A549 (cell line): Measurements from ENCODE around the gene ABCB1.
"Not testable (repeated sequence)": the region's sequence is repeated elsewhere in the genome, so short reads cannot be mapped to it uniquely, and the experiment has no call there.

ENCODE experiments used
- CEBPB ChIP-seq, 2 experiments: fragments of >200 bp in 1 of 2; sonication (Bioruptor Twin) in 1 of 2; formaldehyde crosslinking in 1 of 2; IDR thresholded peaks; 2 replicates each; pipeline ENCODE4 v1.6.1; 2012 to 2016
- ESRRA ChIP-seq: fragments of 150-350 bp; IDR thresholded peaks from 2 replicates; pipeline ENCODE4 v1.6.1; 2014; ENCODE audit warnings: mild to moderate bottlenecking, low read length, borderline replicate concordance
- HDAC2 ChIP-seq: fragments of 200-600 bp; sonication (generic); IDR thresholded peaks from 2 replicates; pipeline ENCODE4 v1.6.1; 2016
- JUN ChIP-seq, 2 experiments: fragments of >200 bp; sonication (Bioruptor Twin); formaldehyde crosslinking; IDR thresholded peaks; 2 replicates in 1 of 2; 3 replicates in 1 of 2; pipeline ENCODE4 v1.6.1; 2016 to 2017
- MAX ChIP-seq: IDR thresholded peaks from 2 replicates; pipeline ENCODE4 v1.6.1; 2012
- PHF8 ChIP-seq: fragments of 200-600 bp; sonication (generic); IDR thresholded peaks from 2 replicates; pipeline ENCODE4 v1.6.1; 2016; ENCODE audit warnings: low read depth, mild to moderate bottlenecking, antibody characterized with exemption, moderate library complexity, borderline replicate concordance
- POLR2A ChIP-seq: IDR thresholded peaks from 2 replicates; pipeline ENCODE4 v1.6.1; 2012; ENCODE audit warnings: mild to moderate bottlenecking, low read length
- RAD21 ChIP-seq, 2 experiments: fragments of >200 bp in 1 of 2; sonication (Bioruptor Twin) in 1 of 2; formaldehyde crosslinking in 1 of 2; IDR thresholded peaks in 1 of 2; conservative IDR thresholded peaks in 1 of 2; 2 replicates in 1 of 2; 3 replicates in 1 of 2; pipeline ENCODE4 v1.6.1; 2012 to 2018; ENCODE audit warnings: inconsistent platforms in 1 of 2
- RARB ChIP-seq: fragments of 250-450 bp; sonication (Bioruptor Pico); IDR thresholded peaks from 2 replicates; pipeline ENCODE4 v1.8.0; 2021; ENCODE audit warnings: mild to moderate bottlenecking, moderate library complexity
- SMC3 ChIP-seq: fragments of >200 bp; sonication (Bioruptor Twin); formaldehyde crosslinking; IDR thresholded peaks from 3 replicates; pipeline ENCODE4 v1.6.1; 2018; ENCODE audit warnings: inconsistent platforms
- USF2 ChIP-seq: fragments of 450-650 bp; IDR thresholded peaks from 2 replicates; pipeline ENCODE4 v1.6.1; 2014; ENCODE audit warnings: antibody characterized with exemption
- TF ChIP-seq, protein P1 (sequence below): fragments of 200-600 bp; sonication (generic); IDR thresholded peaks from 2 replicates; pipeline ENCODE4 v1.6.1; 2016; ENCODE audit warnings: antibody characterized with exemption, mild to moderate bottlenecking, moderate library complexity
- TF ChIP-seq, protein P2 (sequence below): fragments of >200 bp; sonication (Bioruptor Twin); formaldehyde crosslinking; IDR thresholded peaks from 3 replicates; pipeline ENCODE4 v1.5.1; 2016
- TF ChIP-seq, protein P3 (sequence below): IDR thresholded peaks from 2 replicates; pipeline ENCODE4 v1.6.1; 2012

DNA sequence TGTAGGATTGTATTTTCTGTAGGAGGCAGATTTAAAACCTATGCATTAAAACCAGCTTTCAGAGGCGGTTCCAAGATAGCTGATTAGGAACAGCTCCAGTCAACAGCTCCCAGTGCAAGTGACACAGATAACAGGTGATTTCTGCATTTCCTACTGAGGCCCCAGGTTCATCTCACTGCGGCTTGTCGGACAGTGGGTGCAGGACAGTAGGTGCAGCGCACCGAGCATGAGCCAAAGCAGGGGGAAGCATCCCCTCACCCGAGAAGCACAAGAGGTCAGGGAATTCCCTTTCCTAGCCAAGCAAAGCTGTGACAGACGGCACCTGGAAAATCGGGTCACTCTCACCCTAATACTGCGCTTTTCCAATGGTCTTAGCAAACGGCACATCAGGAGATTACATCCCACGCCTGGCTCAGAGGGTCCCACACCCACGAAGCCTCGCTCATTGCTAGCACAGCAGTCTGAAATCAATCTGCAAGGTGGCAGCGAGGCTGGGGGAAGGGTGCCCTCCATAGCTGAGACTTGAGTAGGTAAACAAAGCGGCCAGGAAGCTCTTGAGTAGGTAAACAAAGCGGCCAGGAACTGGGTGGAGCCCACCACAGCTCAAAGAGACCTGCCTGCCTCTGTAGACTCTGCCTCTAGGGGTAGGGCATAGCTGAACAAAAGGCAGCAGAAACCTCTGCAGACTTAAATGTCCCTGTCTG is 135.7 kb downstream of the ABCB1 start:
- TF ChIP-seq, protein P1, sequence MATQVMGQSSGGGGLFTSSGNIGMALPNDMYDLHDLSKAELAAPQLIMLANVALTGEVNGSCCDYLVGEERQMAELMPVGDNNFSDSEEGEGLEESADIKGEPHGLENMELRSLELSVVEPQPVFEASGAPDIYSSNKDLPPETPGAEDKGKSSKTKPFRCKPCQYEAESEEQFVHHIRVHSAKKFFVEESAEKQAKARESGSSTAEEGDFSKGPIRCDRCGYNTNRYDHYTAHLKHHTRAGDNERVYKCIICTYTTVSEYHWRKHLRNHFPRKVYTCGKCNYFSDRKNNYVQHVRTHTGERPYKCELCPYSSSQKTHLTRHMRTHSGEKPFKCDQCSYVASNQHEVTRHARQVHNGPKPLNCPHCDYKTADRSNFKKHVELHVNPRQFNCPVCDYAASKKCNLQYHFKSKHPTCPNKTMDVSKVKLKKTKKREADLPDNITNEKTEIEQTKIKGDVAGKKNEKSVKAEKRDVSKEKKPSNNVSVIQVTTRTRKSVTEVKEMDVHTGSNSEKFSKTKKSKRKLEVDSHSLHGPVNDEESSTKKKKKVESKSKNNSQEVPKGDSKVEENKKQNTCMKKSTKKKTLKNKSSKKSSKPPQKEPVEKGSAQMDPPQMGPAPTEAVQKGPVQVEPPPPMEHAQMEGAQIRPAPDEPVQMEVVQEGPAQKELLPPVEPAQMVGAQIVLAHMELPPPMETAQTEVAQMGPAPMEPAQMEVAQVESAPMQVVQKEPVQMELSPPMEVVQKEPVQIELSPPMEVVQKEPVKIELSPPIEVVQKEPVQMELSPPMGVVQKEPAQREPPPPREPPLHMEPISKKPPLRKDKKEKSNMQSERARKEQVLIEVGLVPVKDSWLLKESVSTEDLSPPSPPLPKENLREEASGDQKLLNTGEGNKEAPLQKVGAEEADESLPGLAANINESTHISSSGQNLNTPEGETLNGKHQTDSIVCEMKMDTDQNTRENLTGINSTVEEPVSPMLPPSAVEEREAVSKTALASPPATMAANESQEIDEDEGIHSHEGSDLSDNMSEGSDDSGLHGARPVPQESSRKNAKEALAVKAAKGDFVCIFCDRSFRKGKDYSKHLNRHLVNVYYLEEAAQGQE = not testable (repeated sequence)
- TF ChIP-seq PHF8; HDAC2; USF2; RARB; CEBPB (IDR thresholded peaks at IDR 0.05); RAD21 (conservative IDR thresholded peaks at IDR 0.05 in 1 of 2, IDR thresholded peaks at IDR 0.05 in 1 of 2); ESRRA; JUN (IDR thresholded peaks at IDR 0.05); POLR2A; MAX; SMC3: not testable (repeated sequence)
- TF ChIP-seq, protein P2, sequence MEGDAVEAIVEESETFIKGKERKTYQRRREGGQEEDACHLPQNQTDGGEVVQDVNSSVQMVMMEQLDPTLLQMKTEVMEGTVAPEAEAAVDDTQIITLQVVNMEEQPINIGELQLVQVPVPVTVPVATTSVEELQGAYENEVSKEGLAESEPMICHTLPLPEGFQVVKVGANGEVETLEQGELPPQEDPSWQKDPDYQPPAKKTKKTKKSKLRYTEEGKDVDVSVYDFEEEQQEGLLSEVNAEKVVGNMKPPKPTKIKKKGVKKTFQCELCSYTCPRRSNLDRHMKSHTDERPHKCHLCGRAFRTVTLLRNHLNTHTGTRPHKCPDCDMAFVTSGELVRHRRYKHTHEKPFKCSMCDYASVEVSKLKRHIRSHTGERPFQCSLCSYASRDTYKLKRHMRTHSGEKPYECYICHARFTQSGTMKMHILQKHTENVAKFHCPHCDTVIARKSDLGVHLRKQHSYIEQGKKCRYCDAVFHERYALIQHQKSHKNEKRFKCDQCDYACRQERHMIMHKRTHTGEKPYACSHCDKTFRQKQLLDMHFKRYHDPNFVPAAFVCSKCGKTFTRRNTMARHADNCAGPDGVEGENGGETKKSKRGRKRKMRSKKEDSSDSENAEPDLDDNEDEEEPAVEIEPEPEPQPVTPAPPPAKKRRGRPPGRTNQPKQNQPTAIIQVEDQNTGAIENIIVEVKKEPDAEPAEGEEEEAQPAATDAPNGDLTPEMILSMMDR = not testable (repeated sequence)
- TF ChIP-seq, protein P3, sequence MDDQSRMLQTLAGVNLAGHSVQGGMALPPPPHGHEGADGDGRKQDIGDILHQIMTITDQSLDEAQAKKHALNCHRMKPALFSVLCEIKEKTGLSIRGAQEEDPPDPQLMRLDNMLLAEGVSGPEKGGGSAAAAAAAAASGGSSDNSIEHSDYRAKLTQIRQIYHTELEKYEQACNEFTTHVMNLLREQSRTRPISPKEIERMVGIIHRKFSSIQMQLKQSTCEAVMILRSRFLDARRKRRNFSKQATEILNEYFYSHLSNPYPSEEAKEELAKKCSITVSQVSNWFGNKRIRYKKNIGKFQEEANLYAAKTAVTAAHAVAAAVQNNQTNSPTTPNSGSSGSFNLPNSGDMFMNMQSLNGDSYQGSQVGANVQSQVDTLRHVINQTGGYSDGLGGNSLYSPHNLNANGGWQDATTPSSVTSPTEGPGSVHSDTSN = not testable (repeated sequence)
